SU-DHL-6 (cell line): ENCODE results near the gene ZNF195.

Experiments used
- CTCF ChIP-seq: fragments of 200-600 bp; sonication (generic); IDR thresholded peaks from one replicate; pipeline ENCODE4 v1.5.1; 2017; ENCODE audit warnings: antibody characterized with exemption, mild to moderate bottlenecking, low read length, moderate library complexity; ENCODE audit not compliant: insufficient read depth, poor library complexity, severe bottlenecking
- EZH2phosphoT487 ChIP-seq: fragments of 200-600 bp; sonication (generic), shearing (Covaris generic); conservative IDR thresholded peaks from 2 replicates; pipeline ENCODE4 v1.6.1; 2018; ENCODE audit warnings: mild to moderate bottlenecking, antibody characterized with exemption, low read length, moderate library complexity, mixed read lengths

GRCh38 chr11:3339340-3339624 is 39.7 kb downstream of the ZNF195 start:
- TF ChIP-seq CTCF (no peak), EZH2phosphoT487 (no peak)
